H9 (cell line): ENCODE data around the gene CDR2. TPM values are rescaled to one million over a fixed set of nuclear protein-coding genes. Genes with fewer than 3 reads are reported as not detected.

Source experiments
- DNase-seq: peaks from one replicate; pipeline ENCODE4 v3.0.0-alpha.2; 2017
- H2AFZ ChIP-seq: one replicate; pipeline ENCODE4 v1.6.1; 2013; ENCODE audit warnings: mild to moderate bottlenecking, low read length, control low read depth, moderate library complexity
- H2AK5ac ChIP-seq: 2 replicates; pipeline ENCODE4 v1.6.1; 2013; ENCODE audit warnings: low read length, control low read depth, mixed read lengths; ENCODE audit not compliant: insufficient read length
- H2BK120ac ChIP-seq: one replicate; pipeline ENCODE4 v1.6.1; 2013; ENCODE audit warnings: low read depth, mild to moderate bottlenecking, low read length, control low read depth, inconsistent platforms; ENCODE audit not compliant: poor library complexity, severe bottlenecking
- H2BK12ac ChIP-seq: 2 replicates; pipeline ENCODE4 v1.6.1; 2013; ENCODE audit warnings: low read length, control low read depth, mixed read lengths, low read depth; ENCODE audit not compliant: insufficient read length
- H2BK15ac ChIP-seq: 2 replicates; pipeline ENCODE4 v1.6.1; 2013; ENCODE audit warnings: low read depth, low read length, control low read depth
- H2BK20ac ChIP-seq: one replicate; pipeline ENCODE4 v1.6.1; 2013; ENCODE audit warnings: low read depth, mild to moderate bottlenecking, low read length, control low read depth, inconsistent platforms; ENCODE audit not compliant: poor library complexity, severe bottlenecking
- H2BK5ac ChIP-seq: 2 replicates; pipeline ENCODE4 v1.6.1; 2013; ENCODE audit warnings: low read length, control low read depth, mixed read lengths; ENCODE audit not compliant: insufficient read length
- H3K14ac ChIP-seq: 2 replicates; pipeline ENCODE4 v1.6.1; 2013; ENCODE audit warnings: low read length, control low read depth; ENCODE audit not compliant: insufficient read depth
- H3K18ac ChIP-seq: 2 replicates; pipeline ENCODE4 v1.6.1; 2013; ENCODE audit warnings: low read depth, mild to moderate bottlenecking, mixed read lengths, low read length, control low read depth; ENCODE audit not compliant: insufficient read length
- H3K23ac ChIP-seq: 2 replicates; pipeline ENCODE4 v1.6.1; 2013; ENCODE audit warnings: low read length, control low read depth, mixed read lengths, low read depth; ENCODE audit not compliant: insufficient read length
- H3K23me2 ChIP-seq: 2 replicates; pipeline ENCODE4 v1.6.1; 2013; ENCODE audit warnings: low read depth, mild to moderate bottlenecking, mixed read lengths, low read length, control low read depth; ENCODE audit not compliant: insufficient read length, poor library complexity, severe bottlenecking
- H3K27ac ChIP-seq: 2 replicates; pipeline ENCODE4 v1.5.1; 2013; ENCODE audit warnings: low read length, control low read depth, mixed read lengths, low read depth; ENCODE audit not compliant: insufficient read length
- H3K27me3 ChIP-seq: 2 replicates; pipeline ENCODE4 v1.6.1; 2013; ENCODE audit warnings: low read length, control low read depth, inconsistent platforms; ENCODE audit not compliant: insufficient read depth
- H3K4ac ChIP-seq: 2 replicates; pipeline ENCODE4 v1.6.1; 2013; ENCODE audit warnings: low read depth, mild to moderate bottlenecking, control low read depth, inconsistent platforms, low read length, moderate library complexity
- H3K4me1 ChIP-seq: 2 replicates; pipeline ENCODE4 v1.6.1; 2013; ENCODE audit warnings: low read length, control low read depth, inconsistent platforms; ENCODE audit not compliant: insufficient read depth
- H3K4me2 ChIP-seq: 2 replicates; pipeline ENCODE4 v1.6.1; 2013; ENCODE audit warnings: low read length, control low read depth, mixed read lengths; ENCODE audit not compliant: insufficient read length, insufficient read depth
- H3K56ac ChIP-seq: 2 replicates; pipeline ENCODE4 v1.6.1; 2013; ENCODE audit warnings: low read depth, mild to moderate bottlenecking, mixed read lengths, low read length, control low read depth; ENCODE audit not compliant: insufficient read length
- H3K79me1 ChIP-seq: 2 replicates; pipeline ENCODE4 v1.6.1; 2013; ENCODE audit warnings: low read depth, mild to moderate bottlenecking, moderate library complexity, low read length, control low read depth, inconsistent platforms; ENCODE audit not compliant: insufficient read depth, poor library complexity, severe bottlenecking
- H3K79me2 ChIP-seq: 2 replicates; pipeline ENCODE4 v1.6.1; 2013; ENCODE audit warnings: low read length, control low read depth, inconsistent platforms; ENCODE audit not compliant: insufficient read depth
- H3K9ac ChIP-seq: 2 replicates; pipeline ENCODE4 v1.6.1; 2013; ENCODE audit warnings: low read length, control low read depth, mixed read lengths; ENCODE audit not compliant: insufficient read length; ENCODE audit errors: extremely low read depth
- H3K9me3 ChIP-seq: one replicate; pipeline ENCODE4 v1.6.1; 2013; ENCODE audit warnings: low read depth, low read length, inconsistent platforms; ENCODE audit not compliant: control insufficient read depth
- H3T11ph ChIP-seq: one replicate; pipeline ENCODE4 v1.6.1; 2013; ENCODE audit warnings: mild to moderate bottlenecking, low read length, control low read depth, inconsistent platforms
- H4K20me1 ChIP-seq: one replicate; pipeline ENCODE4 v1.6.1; 2013; ENCODE audit not compliant: control insufficient read depth, insufficient read length, insufficient read depth
- H4K5ac ChIP-seq: 2 replicates; pipeline ENCODE4 v1.6.1; 2013; ENCODE audit warnings: low read depth, mild to moderate bottlenecking, mixed read lengths, low read length, control low read depth; ENCODE audit not compliant: insufficient read length
- H4K8ac ChIP-seq: replicated peaks from 2 replicates; pipeline ENCODE4 v1.6.1; 2013; ENCODE audit warnings: low read length, control low read depth, mixed read lengths, low read depth; ENCODE audit not compliant: insufficient read length
- H4K91ac ChIP-seq: 2 replicates; pipeline ENCODE4 v1.6.1; 2013; ENCODE audit warnings: low read depth, mild to moderate bottlenecking, moderate library complexity, mixed read lengths, low read length, control low read depth; ENCODE audit not compliant: insufficient read length
- H3K27ac Mint-ChIP-seq, 3 experiments: 2 replicates in 2 of 3; 3 replicates in 1 of 3; pipeline ENCODE4 v1.8.0; 2020 to 2021; ENCODE audit warnings: mixed read lengths in 3 of 3, mild to moderate bottlenecking in 1 of 3, moderate library complexity in 1 of 3
- H3K27me3 Mint-ChIP-seq: 2 replicates; pipeline ENCODE4 v1.8.0; 2021; ENCODE audit warnings: low read depth, mild to moderate bottlenecking, moderate library complexity, mixed read lengths
- H3K36me3 Mint-ChIP-seq, 3 experiments: 2 replicates in 2 of 3; 3 replicates in 1 of 3; pipeline ENCODE4 v1.8.0; 2020 to 2021; ENCODE audit warnings: low read depth in 3 of 3, mixed read lengths in 3 of 3; ENCODE audit not compliant: insufficient read depth in 1 of 3
- H3K4me1 Mint-ChIP-seq, 2 experiments: 2 replicates each; pipeline ENCODE4 v1.8.0; 2020; ENCODE audit warnings: mixed read lengths in 2 of 2
- H3K4me3 Mint-ChIP-seq, 2 experiments: 2 replicates in 1 of 2; 3 replicates in 1 of 2; pipeline ENCODE4 v1.8.0; 2020 to 2021; ENCODE audit warnings: mild to moderate bottlenecking in 2 of 2, mixed read lengths in 2 of 2, moderate library complexity in 1 of 2
- H3K9me3 Mint-ChIP-seq, 2 experiments: 2 replicates in 1 of 2; 3 replicates in 1 of 2; pipeline ENCODE4 v1.8.0; 2020; ENCODE audit warnings: mild to moderate bottlenecking in 2 of 2, mixed read lengths in 2 of 2, moderate library complexity in 1 of 2
- CTCF ChIP-seq: fragments of 200-600 bp; sonication (generic); conservative IDR thresholded peaks from 3 replicates; pipeline ENCODE4 v1.8.0; 2021; ENCODE audit warnings: antibody characterized with exemption, mild to moderate bottlenecking
- WGBS: extraction: QIAGEN DNeasy Blood & Tissue Kit; methylation state at CpG from one replicate; pipeline ENCODE4 v1.1.7; 2013; ENCODE audit warnings: missing lambda C conversion rate, low lambda C conversion rate, mixed read lengths; ENCODE audit not compliant: insufficient read length; ENCODE audit errors: extremely low coverage; 5-methylcytosine and 5-hydroxymethylcytosine counted together
- total RNA-seq: library from RNA; stranded (reverse); gene quantifications from 2 replicates; pipeline ENCODE4 v1.2.1, GENCODE V29; 2021

CDR2 gene
- total RNA-seq, 1 experiment from 2014 or later, result 33.4 TPM

- no peak for TF ChIP-seq CTCF
- no peaks in the 10 kb centered on the region for H3K9me3 Mint-ChIP-seq
- Histone ChIP-seq H2BK5ac (no peak overlapping the region), H3K56ac (no peak overlapping the region), H3K9me3 (no peaks in the 10 kb centered on the region), H3K79me2 (0 out of 2 replicates have a peak, but pooled peaks cover 2% of the 10 kb centered on the region), H3K14ac (no peak overlapping the region), H2AK5ac (no peak overlapping the region), H3K9ac (no peak overlapping the region), H2BK120ac (no peak overlapping the region), H3K79me1 (no peaks in the 10 kb centered on the region), H2BK20ac (no peak overlapping the region), H3K23ac (no peak overlapping the region), H3K4ac (no peak overlapping the region), H2AFZ (no peak overlapping the region), H3K23me2 (no peaks in the 10 kb centered on the region), H4K91ac (no peak overlapping the region), H4K20me1 (no peaks in the 10 kb centered on the region), H3K27ac (no peak overlapping the region), H4K5ac (no peak overlapping the region), H3T11ph (no peak overlapping the region), H2BK15ac (no peak overlapping the region), H3K18ac (no peak overlapping the region), H4K8ac (no peak overlapping the region), H3K27me3 (no peaks in the 10 kb centered on the region), H3K4me1 (peaks cover 10% of the 10 kb centered on the region; the same call in 1 of the 2 replicates), H2BK12ac (no peak overlapping the region), H3K4me2 (no peak overlapping the region)
- no peaks in the 10 kb centered on the region for H3K27me3 Mint-ChIP-seq
- no peak overlapping the region; a peak in 1 of 7 replicates for H3K27ac Mint-ChIP-seq
- H3K36me3 Mint-ChIP-seq, result peaks cover 7 to 23% (median 21%) of the 10 kb centered on the region in 3 experiments; a peak in 6 of 7 replicates
- no peak for DNase-seq
- no peak overlapping the region for H3K4me3 Mint-ChIP-seq
- WGBS, result no CpG with 5 or more reads among the region's 7 CpGs
- H3K4me1 Mint-ChIP-seq, result peaks cover 24 to 35% of the 10 kb centered on the region in 2 experiments
Measured at GRCh38 chr16:22356930-22357634, 17.3 kb downstream of the CDR2 start.
